Fibroblast of pulmonary artery (primary cell): ENCODE results near the gene HNMT.
A peak's percentile ranks its signal among the peaks of the same experiment; 100 is the strongest.

Experiments used
- DNase-seq: peaks from one replicate; pipeline ENCODE4 v3.0.0-alpha.2; 2010; ENCODE audit warnings: low read depth
- H3K4me3 ChIP-seq: replicated peaks from 2 replicates; pipeline ENCODE4 v1.5.1; 2011; ENCODE audit warnings: low read depth, mild to moderate bottlenecking, control low read depth, low read length, moderate library complexity
- CTCF ChIP-seq: IDR thresholded peaks from 2 replicates; pipeline ENCODE4 v1.5.1; 2011; ENCODE audit warnings: mild to moderate bottlenecking, control low read depth, low read length, inconsistent platforms; ENCODE audit errors: missing control alignments

HNMT gene

GRCh38 chr2:138059487-138060300 is 95.4 kb downstream of the HNMT start:
- no peak overlapping the region for H3K4me3 ChIP-seq
- peak; percentile 88 for DNase-seq
- TF ChIP-seq CTCF, result no peak

- no peak overlapping the region for H3K4me3 ChIP-seq
- peak; percentile 94 for DNase-seq
- no peak for TF ChIP-seq CTCF
Observed at GRCh38 chr2:138060301-138060635, 96.0 kb downstream of the HNMT start.

- no peak overlapping the region for H3K4me3 ChIP-seq
- no peak for DNase-seq
- no peak for TF ChIP-seq CTCF
Observed at GRCh38 chr2:138061961-138062360, 97.7 kb downstream of the HNMT start.

GRCh38 chr2:138063181-138063580 is 98.9 kb downstream of the HNMT start:
- TF ChIP-seq CTCF, result no peak
- DNase-seq, result no peak
- no peak overlapping the region for H3K4me3 ChIP-seq
